MCF 10A (cell line): ENCODE results near the gene AKAP9. TPM values are rescaled to one million over a fixed set of nuclear protein-coding genes. Genes with fewer than 3 reads are reported as not detected.

Experiments
- BruUV-seq: library from RNA; stranded (reverse); fragments of 400-500 nt; replicated peaks from 2 replicates; lab custom pipeline; 2021; lab: Mats Ljungman, UMichigan
- CTCF ChIA-PET: fragments of 300-600 bp; sonication (Branson Sonifier 250); formaldehyde crosslinking; extraction: SDS; loops from one replicate; lab custom pipeline; 2021; ENCODE audit warnings: antibody characterized with exemption, inconsistent platforms; lab: Yijun Ruan, JAX
- POLR2A ChIA-PET: fragments of 300-600, 350-650 bp; sonication (Branson Sonifier 250); formaldehyde crosslinking; extraction: SDS; loops from one replicate; lab custom pipeline; 2020; ENCODE audit warnings: antibody characterized with exemption, inconsistent platforms; lab: Yijun Ruan, JAX
- DNase-seq: peaks from one replicate; pipeline ENCODE4 v3.0.0-alpha.2; 2018; ENCODE audit not compliant: unreplicated experiment
- H3K27ac Mint-ChIP-seq: one replicate; pipeline ENCODE4 v1.8.0; 2022; ENCODE audit warnings: mild to moderate bottlenecking, low read depth, mixed read lengths; ENCODE audit not compliant: unreplicated experiment
- H3K27me3 Mint-ChIP-seq: one replicate; pipeline ENCODE4 v1.8.0; 2022; ENCODE audit warnings: mixed read lengths; ENCODE audit not compliant: insufficient read depth, unreplicated experiment
- H3K36me3 Mint-ChIP-seq: one replicate; pipeline ENCODE4 v1.8.0; 2022; ENCODE audit warnings: mild to moderate bottlenecking, moderate library complexity, mixed read lengths; ENCODE audit not compliant: insufficient read depth, unreplicated experiment
- H3K4me1 Mint-ChIP-seq: one replicate; pipeline ENCODE4 v1.8.0; 2022; ENCODE audit warnings: mixed read lengths; ENCODE audit not compliant: insufficient read depth, unreplicated experiment
- H3K4me3 Mint-ChIP-seq: one replicate; pipeline ENCODE4 v1.8.0; 2022; ENCODE audit warnings: mild to moderate bottlenecking, moderate library complexity, mixed read lengths; ENCODE audit not compliant: unreplicated experiment
- H3K9me3 Mint-ChIP-seq: one replicate; pipeline ENCODE4 v1.8.0; 2022; ENCODE audit warnings: mixed read lengths; ENCODE audit not compliant: unreplicated experiment
- CTCF ChIP-seq: fragments of 200-600 bp; IDR thresholded peaks from one replicate; pipeline ENCODE4 v1.8.0; 2022; ENCODE audit warnings: antibody characterized with exemption, mild to moderate bottlenecking; ENCODE audit not compliant: unreplicated experiment
- intact Hi-C: fragments of 100-400 bp; cut with micrococcal nuclease; formaldehyde crosslinking; loops from 2 replicates; pipeline ENCODE4 v1.14.1; 2022
- total RNA-seq: library from RNA; stranded (reverse); gene quantifications from 2 replicates; pipeline ENCODE4 v1.2.3, GENCODE V29; 2022

AKAP9 gene
- total RNA-seq, 1 experiment from 2014 or later: 39.2 TPM

- Mint-ChIP-seq H3K27ac (peak overlapping the region; percentile 75), H3K4me1 (peaks cover 9% of the 10 kb centered on the region), H3K9me3 (no peaks in the 10 kb centered on the region), H3K36me3 (peaks cover 73% of the 10 kb centered on the region), H3K4me3 (no peak overlapping the region), H3K27me3 (no peaks in the 10 kb centered on the region)
- ChIA-PET POLR2A (interaction anchor here (0.6 to 0.7 kb wide), 3 partner anchors 11 to 1114 kb away, joined by 3 to 5 read pairs (median 3); no protein-coding TSS in a partner anchor), CTCF (no interaction called here)
- no peak for DNase-seq
- intact Hi-C loops: no loop called here
- no TSS peak for BruUV-seq
- TF ChIP-seq CTCF: no peak
These were observed 178.6 kb downstream of the AKAP9 start for GRCh38 chr7:92119213-92119759.

GRCh38 chr7:92121681-92122080, 181.0 kb downstream of the AKAP9 start:
- H3K27ac Mint-ChIP-seq: no peak overlapping the region
- no peaks in the 10 kb centered on the region for H3K27me3 Mint-ChIP-seq
- no TSS peak for BruUV-seq
- H3K4me1 Mint-ChIP-seq: peaks cover 7% of the 10 kb centered on the region
- peaks cover 71% of the 10 kb centered on the region for H3K36me3 Mint-ChIP-seq
- CTCF ChIA-PET: interaction anchor here (0.7 kb wide), 1 partner anchor 173 kb away, joined by 3 read pairs; no protein-coding TSS in a partner anchor
- H3K4me3 Mint-ChIP-seq: no peak overlapping the region
- POLR2A ChIA-PET: interaction anchor here (0.9 to 1.4 kb wide), 2 partner anchors 10 to 87 kb away, joined by 3 to 5 read pairs; no protein-coding TSS in a partner anchor
- intact Hi-C loops: no loop called here
- no peaks in the 10 kb centered on the region for H3K9me3 Mint-ChIP-seq
- DNase-seq: no peak
- no peak for TF ChIP-seq CTCF

- Mint-ChIP-seq H3K4me1 (peaks cover 26% of the 10 kb centered on the region), H3K27me3 (no peaks in the 10 kb centered on the region), H3K9me3 (no peaks in the 10 kb centered on the region), H3K27ac (no peak overlapping the region), H3K36me3 (peaks cover 37% of the 10 kb centered on the region), H3K4me3 (peak overlapping the region; percentile 40)
- POLR2A ChIA-PET: interaction anchor here (0.6 to 0.8 kb wide), 2 partner anchors 15 to 134 kb away, joined by 3 read pairs; no protein-coding TSS in a partner anchor
- no peak for DNase-seq
- BruUV-seq: no TSS peak
- intact Hi-C loops: loop anchor here (5.0 kb wide), 1 partner anchor 116 kb away; the partner anchor contains the start of genes ANKIB1 and KRIT1
- CTCF ChIA-PET: interaction anchor here (1.3 to 1.9 kb wide), 3 partner anchors 178 to 316 kb away, joined by 4 to 7 read pairs (median 4); partner anchors contain the start of gene GATAD1
- TF ChIP-seq CTCF: no peak
These were observed 190.4 kb downstream of the AKAP9 start for GRCh38 chr7:92131093-92131492.

- ChIA-PET CTCF (interaction anchor here (1.5 to 1.9 kb wide), 4 partner anchors 16 to 316 kb away, joined by 4 to 14 read pairs (median 7); partner anchors contain the start of gene GATAD1), POLR2A (interaction anchor here (0.6 to 4.2 kb wide), 7 partner anchors 11 to 316 kb away, joined by 3 to 53 read pairs (median 6); partner anchors contain the start of genes ANKIB1, GATAD1 and KRIT1)
- no peak for TF ChIP-seq CTCF
- Mint-ChIP-seq H3K4me3 (peak overlapping the region; percentile 90), H3K27ac (peak overlapping the region; percentile 98), H3K36me3 (peaks cover 32% of the 10 kb centered on the region), H3K4me1 (peaks cover 28% of the 10 kb centered on the region), H3K9me3 (no peaks in the 10 kb centered on the region), H3K27me3 (no peaks in the 10 kb centered on the region)
- BruUV-seq: no TSS peak
- no peak for DNase-seq
- intact Hi-C loops: loop anchor here (1.0 to 5.0 kb wide), 2 partner anchors 115 to 315 kb away; partner anchors contain the start of genes ANKIB1, GATAD1 and KRIT1
These were observed 191.2 kb downstream of the AKAP9 start for GRCh38 chr7:92131764-92132330.
